ENCODE results near the gene OOSP4A.

GRCh38 chr11:59943997-59944714 is 19.7 kb upstream of the OOSP4A start:
- TF ChIP-seq CTCF (IDR thresholded peaks at IDR 0.05 in 4 of 5, conservative IDR thresholded peaks at IDR 0.05 in 1 of 5) (no peak), POLR2A (IDR thresholded peaks at IDR 0.05) (no peak)

Measured in gastrocnemius medialis (tissue), 4 donors.